Right kidney (tissue), 1 donor: Measurements from ENCODE around the gene PSMA6.
A peak's percentile ranks its signal among the peaks of the same experiment; 100 is the strongest.
"Not testable (repeated sequence)": the region's sequence is repeated elsewhere in the genome, so short reads cannot be mapped to it uniquely, and the experiment has no call there.

Experiments used
- DNase-seq: peaks from one replicate; pipeline ENCODE4 v3.0.0-alpha.2; 2016

PSMA6 gene

GRCh38 chr14:35319509-35319908 is 27.3 kb downstream of the PSMA6 start:
- no peak for DNase-seq

GRCh38 chr14:35320472-35320871 is 28.3 kb downstream of the PSMA6 start:
- no peak for DNase-seq

GRCh38 chr14:35326375-35326774 is 34.2 kb downstream of the PSMA6 start:
- DNase-seq: no peak

DNA sequence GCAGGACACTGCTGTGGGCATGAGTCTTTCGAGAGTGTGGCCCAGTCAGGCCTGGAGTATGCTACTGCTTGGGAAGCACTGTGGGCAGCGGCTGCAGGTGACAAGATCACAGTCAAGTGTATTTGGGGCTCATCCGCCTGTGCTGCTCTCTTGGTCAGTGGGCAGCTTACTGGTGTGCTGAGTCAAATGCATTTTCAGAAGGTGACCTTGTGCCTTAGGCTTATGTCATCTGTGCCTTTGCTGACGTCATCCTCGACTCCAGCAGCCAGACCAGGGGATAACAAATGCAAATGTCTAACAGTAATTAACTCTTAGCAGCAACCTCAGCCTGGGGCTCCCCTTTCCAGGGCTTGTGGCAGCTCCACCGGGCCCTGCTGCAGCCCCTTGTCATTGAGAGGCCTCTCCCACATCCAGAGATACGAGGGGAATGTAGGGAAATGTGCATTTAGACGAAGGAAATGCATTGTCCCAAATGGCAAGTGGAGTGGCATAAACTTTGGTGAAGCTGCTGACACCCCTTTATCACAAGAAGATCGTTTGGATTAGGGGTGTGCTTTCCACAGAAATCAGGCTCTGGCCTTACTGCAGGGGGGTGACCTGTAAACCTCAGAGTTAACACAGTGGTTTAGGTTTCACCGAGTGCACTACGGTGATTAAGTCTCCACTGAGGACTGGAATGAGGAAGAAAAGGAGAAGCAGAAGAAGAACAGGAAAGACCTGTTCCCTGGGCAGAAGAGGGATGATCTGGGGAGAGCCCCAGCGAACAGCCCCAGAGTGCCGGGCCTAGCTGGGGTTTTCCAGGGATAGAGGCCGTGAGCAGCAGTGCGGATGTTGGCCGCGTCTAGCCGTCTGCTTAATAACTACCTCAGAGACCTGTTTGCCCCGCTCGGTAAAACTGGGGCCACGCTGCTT is 39.7 kb downstream of the PSMA6 start:
- DNase-seq: no peak

DNA sequence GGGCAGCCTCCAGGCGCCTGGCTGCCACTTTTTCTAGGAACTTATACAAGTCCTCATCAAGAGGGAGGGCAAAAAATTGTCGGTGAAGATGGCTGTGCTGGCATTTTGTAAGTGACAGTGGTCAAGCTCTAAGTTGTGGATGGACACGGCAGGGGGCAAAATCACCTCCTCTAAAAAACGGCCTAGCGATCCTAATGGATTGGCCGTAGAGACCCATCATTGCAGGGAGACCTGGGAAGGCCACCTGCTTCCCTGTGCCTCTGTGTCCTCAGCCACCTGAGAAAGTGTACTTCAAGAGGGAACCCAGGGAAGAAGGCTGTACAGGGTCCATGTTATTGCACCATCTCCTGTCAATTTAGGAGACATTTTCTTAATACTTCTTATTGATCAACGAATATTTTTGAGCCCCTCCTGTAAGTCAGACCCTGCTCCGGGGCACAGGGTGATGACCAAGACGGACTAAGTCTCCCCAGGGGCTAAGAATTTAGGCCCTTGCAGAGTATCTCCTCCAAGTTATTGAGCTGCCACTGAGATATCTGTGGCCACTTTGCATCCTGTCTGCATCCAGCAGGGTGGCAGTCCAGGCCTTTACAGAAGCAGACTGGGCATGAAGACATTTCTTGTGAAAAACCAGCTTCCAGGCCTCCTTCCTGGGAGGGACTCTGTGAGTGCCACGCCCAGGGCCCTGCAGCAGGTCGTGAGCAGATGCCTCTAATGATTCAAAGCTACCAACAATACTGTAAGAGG is 40.5 kb downstream of the PSMA6 start:
- DNase-seq: no peak

DNA sequence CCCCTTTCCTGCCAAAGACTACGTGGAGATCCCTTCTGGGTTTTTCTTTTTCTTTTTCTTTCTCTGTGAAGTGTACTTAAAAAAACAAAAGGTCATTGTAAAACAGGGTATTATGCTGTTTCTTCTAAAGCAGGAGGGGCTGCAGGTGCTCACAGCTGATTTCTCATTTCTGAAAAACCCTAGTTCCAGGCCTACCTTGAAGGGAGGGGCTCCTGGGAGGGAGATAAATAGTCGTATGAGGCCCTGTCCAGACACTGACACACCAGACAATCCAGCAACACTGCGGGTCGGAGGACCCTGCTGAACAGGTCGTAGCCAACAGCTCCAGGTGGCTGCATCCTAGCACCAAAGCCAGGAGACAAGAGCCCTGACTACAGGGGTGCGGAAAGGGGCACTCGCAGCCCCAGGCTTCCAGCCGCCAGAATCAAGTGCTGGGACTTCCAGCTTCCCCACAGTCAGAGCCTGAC is 41.1 kb downstream of the PSMA6 start:
- no peak for DNase-seq

DNA sequence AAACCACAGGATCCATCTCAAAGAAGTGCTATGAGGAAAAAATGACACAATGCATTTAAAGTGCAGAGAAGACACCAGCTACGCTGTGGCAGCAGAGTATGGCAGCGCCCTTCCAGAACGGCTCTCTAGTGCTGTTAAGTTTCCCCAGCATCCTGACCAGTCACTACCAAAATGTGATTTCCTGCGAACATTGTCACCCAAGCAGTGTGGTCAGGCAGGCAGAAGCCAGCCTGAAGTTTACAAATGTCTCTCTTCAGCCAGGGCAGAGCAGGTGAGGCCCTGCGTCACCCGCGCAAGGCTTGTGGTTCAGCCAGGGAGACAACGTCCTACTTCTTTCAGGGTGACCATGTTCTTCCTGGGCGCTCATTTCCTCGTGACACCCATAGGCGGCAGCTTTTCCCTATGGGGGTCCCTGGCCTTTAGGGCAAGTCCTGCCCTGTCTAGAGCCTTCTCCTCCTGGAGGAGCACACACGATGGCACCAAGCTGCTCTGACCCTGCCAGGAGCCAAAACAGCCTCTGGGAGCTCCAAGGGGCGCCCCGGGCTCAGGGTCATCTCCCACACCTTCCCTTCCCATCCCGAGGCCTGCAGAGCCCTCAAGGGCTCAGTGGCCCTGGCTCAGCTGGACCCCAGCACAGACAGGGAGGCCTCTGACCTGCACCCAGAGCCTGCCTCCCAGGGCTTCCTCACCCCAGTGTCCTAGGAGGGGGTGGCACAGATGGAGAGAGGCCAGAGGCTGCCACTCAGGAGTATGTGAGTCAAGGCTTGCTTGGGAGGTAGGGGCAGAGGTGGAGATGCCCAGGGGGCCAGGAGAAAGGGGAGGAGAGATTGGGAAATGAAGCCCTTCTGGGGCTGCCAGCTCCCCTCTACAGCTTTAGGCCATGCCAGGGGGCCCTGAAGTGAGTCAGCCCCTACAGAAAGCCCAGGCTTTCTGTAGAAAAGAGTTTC is 41.9 kb downstream of the PSMA6 start:
- no peak for DNase-seq

GRCh38 chr14:35335388-35336092 is 43.4 kb downstream of the PSMA6 start:
- no peak for DNase-seq

GRCh38 chr14:35336171-35336493 is 44.0 kb downstream of the PSMA6 start:
- DNase-seq: not testable (repeated sequence)

GRCh38 chr14:35336494-35337268 is 44.5 kb downstream of the PSMA6 start:
- peak; percentile 67 for DNase-seq

DNA sequence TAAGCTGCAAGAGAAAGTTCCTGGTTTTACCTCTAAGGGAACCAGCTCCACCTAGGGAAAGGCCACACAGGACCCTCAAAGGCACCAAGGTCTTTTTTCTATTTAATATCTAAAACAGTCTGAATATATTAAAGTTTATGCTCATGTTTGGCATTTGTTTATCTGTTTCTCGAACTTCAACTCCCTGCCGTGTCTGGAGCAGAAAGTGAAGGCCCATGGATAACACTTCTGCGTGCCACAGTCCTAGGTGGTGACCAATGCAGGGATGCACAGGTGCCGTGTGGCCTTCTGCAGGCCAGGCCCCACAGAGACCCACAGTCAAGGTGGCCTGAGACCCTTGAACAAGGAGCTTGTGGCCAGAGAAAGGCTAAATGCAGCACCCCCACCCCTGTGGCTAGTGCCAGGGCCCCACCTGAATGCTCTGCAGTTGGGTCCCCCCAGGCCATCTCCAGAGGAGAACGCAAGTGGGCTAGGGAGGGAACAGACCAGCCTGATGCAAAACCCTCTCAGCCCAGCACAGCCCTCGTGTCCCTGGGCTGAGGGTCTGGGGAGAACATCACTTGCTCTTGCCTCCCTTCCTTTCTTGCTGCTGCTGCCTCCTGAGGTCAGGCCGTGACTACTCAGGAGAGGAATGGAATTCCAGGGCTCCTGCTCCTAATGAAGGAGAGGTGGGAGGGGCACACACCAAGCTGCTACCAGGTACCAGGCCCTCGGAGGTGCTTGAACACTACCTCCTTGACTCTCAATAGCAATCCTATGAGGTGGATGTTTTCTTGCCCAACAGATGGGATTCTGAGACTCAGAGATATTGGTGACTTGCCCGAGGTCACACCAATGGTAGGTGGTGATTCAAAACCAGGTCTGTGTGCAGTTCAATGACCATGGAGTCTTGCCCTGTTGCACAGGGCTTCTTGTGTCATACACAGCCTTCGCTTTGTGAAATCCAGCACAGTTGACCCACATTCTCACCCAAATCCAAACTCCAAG is 45.4 kb downstream of the PSMA6 start:
- no peak for DNase-seq

DNA sequence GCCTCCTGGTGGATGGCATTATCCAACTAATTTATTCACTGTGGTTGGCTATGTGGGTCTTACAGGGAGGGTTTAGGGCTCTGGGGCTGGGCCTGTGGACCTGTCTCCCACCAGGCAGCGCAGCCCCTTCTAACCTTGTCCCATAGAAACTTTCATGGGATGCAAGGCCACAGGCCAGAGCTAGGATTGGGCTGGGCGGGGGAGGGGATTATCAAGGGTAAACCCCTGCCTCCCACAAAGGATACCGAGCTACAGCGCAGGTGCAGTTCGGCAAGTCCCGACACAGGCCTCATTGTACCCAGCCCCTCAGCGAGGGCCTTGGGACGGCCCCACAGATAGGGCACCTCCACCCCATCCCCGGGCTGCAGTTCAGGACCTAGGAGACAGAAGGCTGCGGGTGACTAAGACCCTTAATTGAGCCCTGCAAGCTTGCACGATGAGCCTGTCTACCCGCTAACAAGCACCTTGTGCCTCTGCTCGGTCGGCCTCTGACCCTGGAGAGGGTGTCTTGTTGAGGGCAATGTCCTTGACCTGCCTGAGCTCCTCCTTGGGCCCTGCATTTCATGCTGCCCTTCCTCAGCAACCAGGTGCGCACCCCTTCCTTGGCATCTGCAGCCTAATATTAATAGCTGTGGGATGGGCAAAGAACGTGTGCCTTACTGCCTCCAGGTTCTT is 46.7 kb downstream of the PSMA6 start:
- no peak for DNase-seq

DNA sequence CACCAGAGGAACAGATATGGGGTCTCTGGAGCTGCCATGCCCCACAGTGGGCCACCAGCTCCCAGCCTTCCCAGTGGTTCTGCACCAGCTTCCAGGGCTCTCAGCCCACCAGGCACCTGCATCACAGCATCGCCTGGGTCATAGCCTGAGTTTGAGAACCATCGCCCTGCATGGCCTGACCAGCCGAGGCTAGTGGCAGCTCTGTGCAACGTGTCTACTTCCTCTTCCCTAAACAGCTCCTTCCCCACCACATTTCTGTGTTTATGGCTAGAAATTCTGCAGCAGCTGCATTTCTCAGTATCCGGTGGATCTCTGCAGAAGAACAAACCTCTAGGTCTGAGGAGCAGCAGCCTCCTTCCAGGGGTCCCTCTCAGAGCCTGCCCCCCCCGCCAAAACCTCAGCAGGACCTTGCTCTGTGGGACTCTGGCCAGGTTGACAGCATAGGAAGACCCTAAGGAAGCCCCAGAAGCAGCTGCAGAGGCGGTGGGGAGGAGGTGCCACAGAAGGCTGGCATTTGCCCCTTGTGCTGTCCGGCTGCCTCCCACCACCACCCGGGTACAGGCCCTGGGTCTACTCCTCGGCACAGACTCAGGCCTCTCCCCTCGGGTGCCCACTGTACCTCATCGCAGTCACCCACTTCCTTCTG is 47.7 kb downstream of the PSMA6 start:
- no peak for DNase-seq

DNA sequence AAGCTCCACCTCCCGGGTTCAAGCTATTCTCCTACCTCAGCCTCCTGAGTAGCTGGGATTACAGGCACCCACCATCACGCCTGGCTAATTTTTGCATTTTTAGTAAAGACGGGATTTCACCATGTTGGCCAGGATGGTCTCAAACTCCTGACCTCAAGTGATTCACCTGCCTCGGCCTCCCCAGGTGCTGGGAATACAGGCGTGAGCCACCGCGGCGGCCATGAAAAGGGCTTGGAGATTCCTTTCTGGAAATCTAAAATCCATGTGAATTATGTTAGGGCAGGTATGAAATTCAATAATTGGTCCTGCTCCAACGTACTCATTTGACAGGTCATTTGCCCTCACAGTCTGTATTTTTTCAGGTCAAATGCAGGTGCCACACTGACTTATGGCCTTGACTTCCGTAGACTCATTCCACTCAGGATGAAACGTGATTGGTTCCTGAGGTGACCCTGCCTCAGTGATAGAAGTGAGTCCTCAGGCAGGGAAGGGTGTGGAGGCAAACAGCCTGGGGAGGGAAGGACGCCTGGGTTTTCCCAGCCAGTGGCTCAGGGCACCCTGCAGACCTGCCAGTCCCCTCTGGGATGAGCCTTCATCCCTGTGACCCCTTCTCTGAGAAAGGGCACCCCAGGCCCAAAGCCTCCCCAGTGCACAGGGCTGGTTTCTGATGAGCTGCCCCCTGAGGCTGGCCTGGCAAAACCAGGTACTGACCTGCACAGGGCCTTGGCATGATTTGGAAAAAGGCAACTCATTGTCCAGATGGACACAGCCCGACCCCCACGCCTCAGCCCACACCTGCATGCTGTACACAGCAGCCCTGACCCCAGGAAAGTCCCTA is 48.7 kb downstream of the PSMA6 start:
- no peak for DNase-seq

DNA sequence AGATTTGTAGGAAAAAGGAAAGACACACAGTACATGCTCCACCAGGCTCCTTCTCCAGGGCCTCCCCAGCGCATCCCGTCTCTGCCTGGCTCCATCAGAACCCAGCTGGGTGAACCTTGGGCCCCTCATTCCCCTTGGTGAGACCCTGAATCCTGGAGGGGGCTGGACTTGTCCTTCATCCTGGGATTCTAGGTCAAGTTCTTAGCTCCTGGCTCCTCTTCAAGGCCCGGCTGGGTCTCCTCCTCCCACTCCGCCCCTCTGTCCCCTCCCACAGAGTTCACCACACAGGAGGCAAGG is 49.2 kb downstream of the PSMA6 start:
- no peak for DNase-seq

- DNase-seq: peak; percentile 83
Observed at GRCh38 chr14:35341751-35342488, 49.7 kb downstream of the PSMA6 start.

DNA sequence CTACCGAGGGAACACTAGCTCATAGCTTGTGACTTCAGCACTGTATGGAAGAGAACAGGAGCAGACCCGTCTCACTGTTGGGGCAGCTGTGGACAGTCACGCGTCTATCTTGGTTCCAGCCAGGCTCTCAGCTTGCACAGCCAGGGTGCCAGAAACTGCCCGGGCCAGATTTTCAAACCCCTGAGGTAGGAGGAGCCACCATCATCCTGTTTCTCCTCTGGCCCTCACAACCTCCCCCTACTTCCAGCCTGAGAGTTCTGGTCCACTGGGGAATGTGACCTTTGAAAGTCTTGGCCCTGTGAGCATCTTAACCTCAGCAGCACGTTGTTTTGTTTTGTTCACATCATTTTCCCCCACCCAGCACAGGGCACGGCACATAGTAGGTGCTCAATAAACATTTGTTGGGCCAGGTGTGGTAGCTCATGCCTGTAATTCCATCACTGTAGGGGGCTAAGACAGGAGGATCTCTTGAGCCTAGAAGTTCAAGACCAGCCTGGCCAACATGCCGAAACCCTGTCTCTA is 50.4 kb downstream of the PSMA6 start:
- DNase-seq: no peak
